GM18951 (cell line): ENCODE measurements around the gene NFATC1.

Experiments
- POLR2A ChIP-seq: IDR thresholded peaks from 4 replicates; pipeline ENCODE4 v1.6.1; 2011; ENCODE audit warnings: mild to moderate bottlenecking; ENCODE audit not compliant: insufficient read length, insufficient read depth; ENCODE audit errors: extremely low read depth
- in situ Hi-C: fragments of 300-500 bp; cut with MboI; formaldehyde crosslinking; loops from one replicate; pipeline ENCODE4 v1.12.0; 2022; ENCODE audit warnings: low sequenced_read_pairs, mixed read lengths, inconsistent platforms; ENCODE audit not compliant: unreplicated experiment

The NFATC1 gene

DNA sequence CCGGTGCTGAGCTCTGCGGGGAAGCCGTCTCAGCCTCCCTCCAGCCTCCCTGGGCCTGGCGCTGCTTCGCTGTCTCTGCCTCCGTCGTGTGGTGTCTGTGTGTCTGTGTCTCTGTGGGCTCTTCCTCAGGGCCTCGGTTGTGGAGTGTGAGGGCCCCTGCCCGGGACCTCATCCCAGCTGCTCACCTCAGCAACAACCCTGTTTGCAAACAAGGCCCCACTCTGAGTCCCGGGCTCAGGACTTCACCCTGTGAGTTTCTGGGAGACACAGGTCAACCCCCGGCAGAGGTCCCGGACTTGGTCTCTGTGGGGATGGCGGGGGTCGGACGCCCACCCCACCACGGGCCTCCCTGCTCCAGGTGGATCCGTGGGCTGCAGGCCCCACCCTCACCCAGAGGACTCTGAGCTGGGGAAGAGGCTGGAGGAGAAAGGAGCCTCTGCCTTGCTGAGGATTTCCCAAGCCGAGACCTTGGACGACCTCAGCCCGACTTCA, 156.5 kb downstream of the NFATC1 start:
- TF ChIP-seq POLR2A, result no peak
- in situ Hi-C loops, result no loop called here

DNA sequence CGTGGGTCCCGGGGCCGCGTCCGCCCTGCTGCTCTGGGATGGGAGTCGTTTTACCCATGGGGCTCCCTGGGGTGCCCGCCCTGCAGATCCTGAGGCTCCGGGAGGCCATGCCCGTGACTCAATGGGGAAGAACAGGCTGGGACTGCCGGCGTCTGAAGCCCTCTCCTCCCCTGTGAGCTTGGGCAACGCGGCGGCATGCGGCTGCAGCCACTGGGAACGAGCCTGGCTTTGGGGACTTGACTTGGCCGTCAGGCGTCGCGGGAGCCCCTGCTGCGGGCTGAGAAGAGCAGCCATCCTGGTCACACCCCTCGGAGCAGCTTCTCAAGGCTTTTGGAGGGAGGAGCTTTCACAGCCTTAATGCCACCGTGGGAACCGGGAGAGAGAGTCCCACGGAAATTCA, 157.0 kb downstream of the NFATC1 start:
- no peak for TF ChIP-seq POLR2A
- in situ Hi-C loops, result no loop called here

DNA sequence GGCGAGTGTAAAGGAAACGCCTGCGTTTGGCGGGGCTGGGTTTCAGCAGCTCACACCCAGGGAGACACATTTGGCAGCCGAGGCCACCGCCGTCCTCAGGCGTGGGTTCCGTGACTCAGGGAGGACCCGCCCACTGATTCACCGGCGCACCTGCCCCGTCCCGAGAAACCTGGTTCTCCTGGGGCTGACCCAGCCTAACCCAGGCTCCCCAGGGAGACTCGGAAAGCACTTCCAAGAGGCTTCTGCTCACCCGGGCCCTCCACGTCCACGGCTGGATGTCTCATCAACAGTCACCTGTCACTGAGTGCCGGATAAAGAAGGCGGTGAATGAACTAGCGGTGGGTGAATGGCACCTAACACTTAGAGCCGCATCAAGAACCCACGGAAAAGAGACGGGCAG, 157.4 kb downstream of the NFATC1 start:
- no peak for TF ChIP-seq POLR2A
- in situ Hi-C loops, result no loop called here

DNA sequence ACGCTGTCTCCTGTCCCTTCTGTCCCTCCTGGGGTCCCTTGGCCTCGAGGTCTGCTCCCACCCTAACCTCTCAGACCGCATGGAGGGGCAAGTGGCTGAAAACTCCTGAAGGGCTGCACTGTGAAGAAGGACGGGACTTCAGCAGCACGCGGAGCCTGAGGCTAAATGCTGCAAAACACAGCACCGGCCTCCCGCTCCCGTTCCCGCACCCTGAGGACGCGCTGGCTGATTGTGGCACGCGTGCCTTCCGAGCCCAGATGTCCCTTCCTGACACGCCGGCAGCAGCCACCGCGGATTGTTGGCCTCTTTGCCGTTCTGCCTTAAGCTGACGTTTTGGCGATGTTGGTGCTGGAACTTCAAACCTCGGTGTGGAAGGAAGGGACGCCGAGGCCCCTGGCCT, 158.0 kb downstream of the NFATC1 start:
- in situ Hi-C loops, result no loop called here

DNA sequence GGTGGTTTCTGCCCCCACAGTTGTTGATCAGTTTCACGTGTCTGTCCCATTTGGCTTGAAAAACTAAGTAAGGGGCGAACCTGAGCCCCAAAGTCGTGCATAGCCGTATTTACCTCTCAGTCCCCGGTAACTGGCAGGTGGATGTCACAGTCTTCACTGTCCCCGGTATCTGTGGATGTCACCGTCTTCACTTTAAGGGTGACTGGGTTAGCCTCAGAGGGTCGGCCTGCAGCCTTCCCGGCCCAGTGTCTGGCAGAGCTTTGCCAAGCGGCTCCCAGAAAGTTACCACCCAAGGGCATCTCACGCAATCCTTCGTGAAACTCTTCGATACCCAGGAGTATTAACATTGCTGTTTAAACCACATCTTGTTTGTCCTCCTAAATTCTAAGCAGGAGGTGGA, 158.6 kb downstream of the NFATC1 start:
- in situ Hi-C loops, result no loop called here
- TF ChIP-seq POLR2A, result no peak

More for the DNA sequence above, 158.0 kb downstream of the NFATC1 start:
- no peak for TF ChIP-seq POLR2A

DNA sequence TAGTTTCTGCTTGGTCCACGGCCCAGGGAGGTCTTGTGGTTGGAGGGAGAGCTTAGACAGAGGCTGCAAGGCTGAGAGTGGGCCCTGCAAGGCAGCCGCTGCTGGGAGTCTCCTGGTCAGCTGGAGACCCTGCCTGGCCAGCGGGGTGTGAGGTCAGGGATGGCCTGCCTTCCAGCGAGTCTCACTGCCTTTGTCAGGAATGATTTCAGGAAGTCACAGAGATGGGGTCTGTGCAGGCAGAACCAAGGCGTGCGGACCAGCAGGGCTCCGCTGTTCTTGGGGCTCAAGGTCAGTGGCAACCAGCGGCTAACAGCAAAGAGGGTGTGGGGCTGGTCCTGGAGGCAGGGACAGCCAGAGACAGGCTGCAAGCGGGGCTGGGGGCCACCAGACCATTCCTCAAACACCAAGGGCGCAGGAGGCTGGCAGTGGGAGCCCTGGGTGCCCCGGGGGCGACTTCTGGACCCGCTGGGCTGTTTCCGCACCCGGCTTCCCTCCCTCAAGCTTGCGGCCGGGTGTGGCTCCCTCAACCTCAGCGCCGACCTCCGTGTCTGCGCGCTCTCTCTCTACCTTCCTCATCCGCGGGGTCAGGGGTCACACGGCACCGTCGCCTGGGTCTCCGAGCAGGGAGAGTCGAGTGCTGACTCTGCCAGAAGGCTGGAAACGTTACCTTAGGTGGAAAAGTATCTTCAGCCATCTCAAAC, 159.4 kb downstream of the NFATC1 start:
- in situ Hi-C loops, result no loop called here
- no peak for TF ChIP-seq POLR2A

DNA sequence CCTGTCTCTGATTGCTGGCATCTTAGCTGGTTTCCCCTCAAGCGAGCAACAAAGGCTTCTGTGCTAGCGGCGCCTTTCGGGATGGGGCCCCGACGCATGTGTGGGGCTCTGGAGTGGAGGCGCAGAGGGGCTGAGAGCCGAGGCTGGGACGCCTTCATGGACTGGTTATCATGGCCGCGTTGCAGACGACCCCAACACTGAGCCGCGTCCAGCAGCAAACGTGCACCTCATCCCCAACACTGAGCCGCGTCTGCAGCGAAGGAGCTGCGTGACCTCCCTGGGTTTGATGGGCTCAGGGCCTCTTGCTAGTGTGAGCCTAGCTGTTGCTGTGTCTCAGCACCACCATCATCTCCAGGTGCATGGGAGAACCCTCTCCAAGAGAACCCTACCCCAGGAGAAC, 160.2 kb downstream of the NFATC1 start:
- in situ Hi-C loops, result no loop called here
- TF ChIP-seq POLR2A, result no peak

DNA sequence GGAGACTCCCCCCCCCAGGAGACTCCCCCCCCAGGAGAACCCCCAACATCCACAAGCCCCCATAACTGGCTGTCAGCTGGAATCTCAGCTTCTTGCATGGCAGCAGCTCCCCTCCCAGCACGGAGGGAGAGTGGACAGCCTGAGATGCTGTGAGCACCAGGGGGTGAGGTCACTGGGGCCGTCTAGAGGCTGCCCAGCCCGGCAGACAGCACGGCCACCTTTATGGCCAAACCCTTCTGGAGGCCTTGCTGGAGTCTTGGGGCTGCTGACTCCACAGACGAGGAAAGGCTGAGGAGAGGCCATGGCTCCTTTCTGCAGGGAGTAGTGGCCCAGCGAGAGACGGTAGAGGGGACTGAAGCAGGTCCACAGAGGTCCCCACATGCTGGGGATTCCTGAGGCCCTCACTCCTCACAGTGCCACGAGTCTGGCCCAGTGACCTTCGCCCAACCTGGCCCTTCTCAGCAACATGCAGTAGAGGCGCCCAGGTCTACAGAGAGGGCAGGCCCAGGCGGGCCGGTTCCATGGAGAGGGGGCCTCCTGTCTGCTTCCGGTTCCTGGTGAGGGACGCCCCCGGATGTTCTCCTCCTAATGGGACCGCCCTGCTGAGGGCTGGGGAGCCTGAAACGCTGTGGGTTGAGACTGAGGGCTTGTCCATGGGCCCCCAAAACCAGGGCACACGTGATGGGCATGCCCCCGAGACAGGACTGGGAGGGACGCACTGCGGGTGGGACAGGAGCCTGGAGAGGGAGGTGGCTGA, 161.3 kb downstream of the NFATC1 start:
- no peak for TF ChIP-seq POLR2A
- in situ Hi-C loops, result no loop called here

DNA sequence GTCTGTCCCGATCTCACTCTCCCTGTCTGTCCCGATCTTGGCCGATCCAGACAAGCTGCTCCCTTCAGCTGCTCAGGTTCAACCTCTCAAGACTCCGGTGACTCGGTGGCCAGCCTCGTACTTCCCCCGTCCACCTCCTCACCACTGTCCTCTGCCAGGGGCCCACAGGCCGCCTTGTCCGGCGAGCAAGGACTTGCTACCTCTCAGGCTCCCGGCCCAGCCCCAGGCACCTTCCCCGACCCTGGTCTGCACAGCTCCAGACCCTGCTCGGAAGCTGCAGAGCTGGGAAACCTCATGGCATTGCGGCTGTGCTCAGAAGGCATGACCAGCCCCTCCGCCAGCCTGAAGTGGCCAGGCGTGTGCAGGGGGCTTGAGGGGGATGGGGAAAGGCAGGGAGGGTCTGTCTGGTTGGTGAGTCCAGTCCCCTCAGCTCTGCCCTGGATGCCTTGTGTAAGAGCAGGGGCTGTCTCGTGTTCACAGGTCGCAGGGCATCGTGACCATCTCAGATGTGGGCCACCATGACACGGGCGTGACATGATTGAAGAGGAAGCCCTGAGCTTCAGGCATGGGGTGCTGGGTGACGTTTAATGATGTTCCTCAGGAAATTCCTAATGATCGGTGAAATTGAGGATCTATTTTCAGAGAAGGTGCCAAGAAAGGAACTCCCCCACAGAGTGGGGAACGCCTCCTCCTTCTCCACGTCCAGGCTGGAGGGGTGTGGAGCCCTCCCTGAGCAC, 162.6 kb downstream of the NFATC1 start:
- TF ChIP-seq POLR2A, result no peak

DNA sequence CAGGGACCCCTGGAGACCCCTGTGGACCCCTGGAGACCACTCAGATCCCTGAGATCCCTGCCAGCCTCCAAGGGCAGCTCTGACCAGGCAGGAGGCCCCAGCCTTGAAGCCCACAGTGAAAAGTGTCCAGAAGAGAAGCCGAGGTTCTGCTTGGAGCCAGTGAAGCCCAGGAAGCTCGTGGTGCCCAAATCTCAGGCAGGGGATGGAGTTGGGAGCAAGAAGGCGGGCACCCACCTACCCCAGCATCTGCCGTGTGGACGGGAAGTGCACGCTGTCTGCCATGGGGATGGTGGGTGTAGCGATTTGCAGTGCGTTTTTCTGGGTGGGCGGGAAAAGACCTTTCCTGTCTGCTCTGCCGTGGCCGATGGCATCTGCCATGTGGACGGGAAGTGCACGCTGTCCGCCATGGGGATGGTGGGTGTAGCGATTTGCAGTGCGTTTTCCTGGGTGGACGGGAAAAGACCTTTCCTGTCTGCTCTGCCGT, 163.2 kb downstream of the NFATC1 start:
- in situ Hi-C loops, result no loop called here
- TF ChIP-seq POLR2A, result no peak

More for the DNA sequence above, 162.6 kb downstream of the NFATC1 start:
- in situ Hi-C loops, result no loop called here

DNA sequence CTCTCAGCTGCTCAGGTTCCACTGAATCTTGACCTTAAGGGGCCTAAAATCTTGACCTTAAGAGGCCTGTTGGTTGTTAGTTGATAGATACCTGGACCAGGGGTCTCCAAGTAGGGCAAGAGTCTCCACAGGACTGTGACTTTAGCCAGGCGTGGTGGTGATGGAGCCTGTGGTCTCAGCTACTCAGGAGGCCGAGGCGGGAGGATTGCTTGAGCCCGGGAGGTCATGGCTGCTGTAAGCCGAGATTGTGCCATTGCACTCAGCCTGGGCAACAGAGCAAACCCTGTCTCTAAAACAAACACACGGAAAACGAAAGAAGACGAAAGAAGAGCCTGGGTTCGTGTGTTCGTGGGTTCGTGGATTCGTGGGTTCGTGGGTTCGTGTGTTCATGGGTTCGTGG, 163.7 kb downstream of the NFATC1 start:
- TF ChIP-seq POLR2A, result no peak
- in situ Hi-C loops, result no loop called here

DNA sequence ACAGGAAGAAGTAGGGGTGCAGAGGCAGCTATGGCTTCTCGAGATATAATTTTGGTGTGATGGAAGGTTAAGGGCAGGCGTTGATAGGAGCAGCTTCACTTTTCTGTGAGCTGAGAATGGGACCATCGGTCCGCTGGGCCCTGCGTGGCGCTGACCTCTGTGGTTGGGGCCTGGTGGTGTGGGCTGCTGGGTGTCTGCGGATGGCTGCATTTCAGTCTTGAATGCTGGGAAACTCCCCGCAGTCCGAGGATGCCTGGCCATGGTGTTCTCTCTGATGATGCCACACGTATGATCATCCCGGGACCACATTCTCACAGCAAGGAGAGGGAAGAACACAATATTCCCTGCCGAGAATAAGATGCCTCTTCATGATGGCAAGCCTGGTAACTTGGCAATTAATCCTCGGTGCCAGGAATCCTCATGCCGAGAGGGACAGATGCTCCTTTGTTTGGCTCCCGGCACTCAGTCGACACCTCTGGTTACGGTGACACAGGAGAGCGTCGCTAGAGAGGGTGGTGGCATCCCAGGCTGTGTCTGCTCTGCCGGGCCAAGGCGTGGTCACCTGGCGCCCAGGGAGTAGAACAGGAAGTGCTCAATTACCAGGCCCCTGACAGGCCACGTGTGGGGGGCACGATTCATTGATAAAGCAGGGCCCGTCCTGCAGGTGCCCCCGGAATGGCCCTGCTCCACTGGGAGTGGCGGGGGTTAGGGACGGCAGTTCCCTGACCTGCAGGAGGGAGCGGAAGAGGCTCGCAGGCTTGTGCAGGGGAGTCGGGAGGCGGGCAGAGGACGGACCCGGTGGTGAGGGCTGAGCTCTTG, 164.5 kb downstream of the NFATC1 start:
- in situ Hi-C loops, result no loop called here
- no peak for TF ChIP-seq POLR2A

DNA sequence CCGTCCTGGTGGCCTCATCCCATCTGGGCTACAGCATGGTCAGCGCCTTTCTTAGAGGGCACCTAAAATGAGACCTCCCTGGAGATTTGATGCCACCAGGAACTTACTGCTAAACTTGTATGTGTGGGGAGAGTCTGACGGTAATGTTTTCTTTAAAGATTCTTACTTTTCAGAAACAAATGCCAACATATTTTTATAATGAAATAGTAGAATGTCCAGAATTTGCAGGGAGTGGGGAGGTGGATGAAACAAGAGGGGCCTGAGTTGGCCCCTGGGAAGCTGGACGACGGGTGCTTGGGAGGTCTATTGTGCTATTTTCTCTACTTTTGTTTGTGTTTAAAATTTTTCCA, 165.1 kb downstream of the NFATC1 start:
- TF ChIP-seq POLR2A, result no peak
- in situ Hi-C loops, result no loop called here

DNA sequence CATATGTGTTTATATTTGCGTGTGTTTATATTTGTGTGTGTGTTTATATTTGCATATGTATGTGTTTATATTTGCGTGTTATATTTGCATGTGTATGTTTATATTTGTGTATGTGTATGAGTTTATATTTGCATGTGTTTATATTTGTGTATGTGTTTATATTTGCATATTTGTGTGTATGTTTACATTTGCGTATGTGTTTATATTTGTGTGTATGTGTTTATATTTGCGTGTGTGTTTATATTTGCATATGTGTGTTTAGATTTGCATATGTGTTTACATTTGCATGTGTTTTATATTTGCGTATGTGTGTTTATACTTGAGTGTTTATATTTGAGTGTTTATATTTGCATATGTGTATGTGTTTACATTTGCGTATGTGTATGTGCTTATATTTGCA, 168.2 kb downstream of the NFATC1 start:
- TF ChIP-seq POLR2A, result no peak
- in situ Hi-C loops, result no loop called here
